Measurements from ENCODE around the gene UTF1.
"Not testable (repeated sequence)": the region's sequence is repeated elsewhere in the genome, so short reads cannot be mapped to it uniquely, and the experiment has no call there.

UTF1 gene

GRCh38 chr10:133229265-133230043 is 563 bp upstream of the UTF1 start:
- DNase-seq: no peak

- DNase-seq: no peak
These were observed 574 bp downstream of the UTF1 start for GRCh38 chr10:133230387-133231195.

GRCh38 chr10:133231244-133231945 is 1.4 kb downstream of the UTF1 start:
- no peak for DNase-seq

- no peak for DNase-seq
These were observed 2.0 kb downstream of the UTF1 start for GRCh38 chr10:133231946-133232574.

- DNase-seq: not testable (repeated sequence)
These were observed 4.8 kb downstream of the UTF1 start for GRCh38 chr10:133234796-133235195.

- no peak for DNase-seq
These were observed 5.3 kb downstream of the UTF1 start for GRCh38 chr10:133235265-133235855.

- DNase-seq: no peak
These were observed 5.9 kb downstream of the UTF1 start for GRCh38 chr10:133235932-133236331.

GRCh38 chr10:133236401-133237240 is 6.6 kb downstream of the UTF1 start:
- DNase-seq: no peak

- no peak for DNase-seq
These were observed 7.2 kb downstream of the UTF1 start for GRCh38 chr10:133237241-133237587.

- no peak for DNase-seq
These were observed 7.8 kb downstream of the UTF1 start, which contains the start of gene VENTX for GRCh38 chr10:133237588-133238465. TSS of gene VENTX (plus strand) at chr10:133237855. CDS start at chr10:133237915, 60 bp downstream.

GRCh38 chr10:133238466-133238804 is 8.4 kb downstream of the UTF1 start:
- DNase-seq: no peak

- no peak for DNase-seq
These were observed 10.0 kb downstream of the UTF1 start for GRCh38 chr10:133239990-133240389.

- DNase-seq: no peak
These were observed 11.6 kb downstream of the UTF1 start for GRCh38 chr10:133241501-133242205.

- DNase-seq: no peak
These were observed 12.8 kb downstream of the UTF1 start for GRCh38 chr10:133242611-133243356.

GRCh38 chr10:133243593-133243992 is 13.6 kb downstream of the UTF1 start:
- DNase-seq: no peak

GRCh38 chr10:133245439-133246235 is 15.6 kb downstream of the UTF1 start:
- DNase-seq: no peak

GRCh38 chr10:133246236-133246626 is 16.2 kb downstream of the UTF1 start:
- no peak for DNase-seq

- no peak for DNase-seq
These were observed 17.8 kb downstream of the UTF1 start for GRCh38 chr10:133247681-133248333.

Data from activated CD4-positive, alpha-beta T cell treated with anti-CD3 and anti-CD28 coated beads, Interleukin-2, amount 50 U/mL, for 16 hours (primary cell).